GM12801 (cell line): ENCODE results near the gene VAV3.

ENCODE experiments used
- CTCF ChIP-seq: IDR thresholded peaks from one replicate; pipeline ENCODE4 v1.5.1; 2011; ENCODE audit warnings: control low read depth; ENCODE audit not compliant: insufficient read length; ENCODE audit errors: extremely low read depth

VAV3 gene

GRCh38 chr1:107776900-107777663 is 187.9 kb downstream of the VAV3 start:
- no peak for TF ChIP-seq CTCF

- TF ChIP-seq CTCF: no peak
These were observed 193.6 kb downstream of the VAV3 start for GRCh38 chr1:107771377-107771776.

GRCh38 chr1:107767156-107767582 is 197.8 kb downstream of the VAV3 start:
- TF ChIP-seq CTCF: no peak

DNA sequence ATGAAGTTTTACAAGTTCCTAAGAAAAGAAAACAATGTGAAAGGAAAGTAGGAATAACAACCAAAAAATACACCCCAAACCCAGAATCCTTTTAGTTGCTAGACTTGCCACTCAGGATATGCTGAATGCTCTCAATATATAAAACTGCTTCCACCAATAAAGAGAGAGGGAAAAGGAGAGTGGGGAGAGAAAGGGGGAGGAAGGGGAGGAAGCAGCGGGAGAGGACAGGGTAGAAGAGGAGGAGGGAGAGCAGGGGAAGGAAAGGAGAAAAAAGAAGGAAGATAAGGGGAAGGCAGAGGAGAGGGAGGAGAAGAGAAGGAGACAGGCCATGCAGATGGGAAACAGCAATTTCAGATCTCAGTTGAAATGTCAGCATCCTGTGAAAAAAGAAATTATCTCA is 198.4 kb downstream of the VAV3 start:
- no peak for TF ChIP-seq CTCF

- no peak for TF ChIP-seq CTCF
These were observed 202.1 kb downstream of the VAV3 start for GRCh38 chr1:107762751-107763390.

DNA sequence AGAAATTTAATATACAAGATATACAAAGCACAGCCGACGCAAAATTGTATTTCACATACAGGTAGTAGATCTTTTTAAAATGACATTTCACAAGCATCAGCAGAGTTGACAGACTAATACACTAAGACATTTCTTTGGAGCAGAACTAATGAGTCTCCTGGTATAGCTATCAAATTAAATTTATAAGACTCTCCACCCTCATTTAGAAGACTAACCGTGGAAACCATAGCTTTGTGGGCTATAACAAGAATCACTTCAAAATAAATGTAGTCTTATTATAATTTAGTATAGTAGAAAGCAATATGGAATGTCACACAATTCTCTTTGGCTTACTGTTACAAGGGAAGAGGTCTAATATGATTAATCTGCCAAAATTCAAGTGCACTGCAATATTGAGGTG is 204.9 kb downstream of the VAV3 start:
- no peak for TF ChIP-seq CTCF

DNA sequence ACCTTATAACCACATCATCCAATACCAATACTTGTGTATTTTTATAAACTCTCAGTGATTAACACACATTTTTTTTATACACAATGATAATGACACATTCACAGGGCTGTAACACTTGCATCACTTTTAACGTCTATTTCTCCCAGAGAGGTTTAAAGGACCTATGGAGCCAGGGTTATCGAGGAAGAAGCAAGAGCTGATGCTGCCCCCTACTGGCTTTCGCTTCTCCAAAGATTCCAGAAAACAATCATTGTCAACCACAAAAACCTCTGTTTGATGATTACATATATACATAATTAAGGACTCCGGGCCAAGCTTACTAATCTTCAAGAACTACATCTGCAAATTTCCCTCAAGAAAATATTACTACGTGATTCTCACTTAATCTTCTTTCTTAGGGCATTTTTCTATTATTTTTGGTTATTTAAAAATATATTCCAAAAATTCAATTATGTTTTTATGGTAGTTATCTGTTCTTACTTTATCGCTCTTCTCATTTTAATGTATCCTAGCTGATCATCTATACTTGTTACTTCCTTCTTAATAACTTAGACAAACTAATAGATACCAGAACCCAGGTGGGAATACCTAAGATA is 214.5 kb downstream of the VAV3 start:
- no peak for TF ChIP-seq CTCF
